ENCODE results near the gene IKZF4. TPM values are rescaled to one million over a fixed set of nuclear protein-coding genes. Genes with fewer than 3 reads are reported as not detected.

The IKZF4 gene
- total and polyA plus RNA-seq, 10 of the 15 experiments (the other 5 are each of a cell fraction or from before 2014, with no cell fraction given): 0.74 to 5.5 (median 1.1) TPM

DNA sequence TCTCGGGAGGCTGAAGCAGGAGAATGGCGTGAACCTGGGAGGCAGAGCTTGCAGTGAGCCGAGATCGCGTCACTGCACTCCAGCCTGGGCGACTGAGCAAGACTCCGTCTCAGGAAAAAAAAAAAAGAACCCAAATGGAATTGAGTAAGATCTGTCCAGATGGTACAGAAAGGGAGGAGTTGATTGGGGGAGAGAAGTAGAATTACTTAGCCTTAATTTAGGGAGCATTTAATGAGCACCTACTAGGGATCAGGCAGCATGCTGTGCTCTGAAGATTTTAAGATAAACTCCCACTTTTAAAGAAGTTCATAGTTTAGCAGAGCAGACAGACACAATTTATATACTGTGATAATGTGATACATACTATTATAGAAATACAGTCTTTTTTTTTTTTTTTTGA is 42.5 kb upstream of the IKZF4 start:
- peaks cover 35% of the 10 kb centered on the region for H3K79me2 ChIP-seq (ENCODE audit: control insufficient read depth, insufficient read depth, low read length)
- intact Hi-C loops (cut with micrococcal nuclease; ENCODE audit: unreplicated experiment): no loop called here
- TF ChIP-seq, protein P1, sequence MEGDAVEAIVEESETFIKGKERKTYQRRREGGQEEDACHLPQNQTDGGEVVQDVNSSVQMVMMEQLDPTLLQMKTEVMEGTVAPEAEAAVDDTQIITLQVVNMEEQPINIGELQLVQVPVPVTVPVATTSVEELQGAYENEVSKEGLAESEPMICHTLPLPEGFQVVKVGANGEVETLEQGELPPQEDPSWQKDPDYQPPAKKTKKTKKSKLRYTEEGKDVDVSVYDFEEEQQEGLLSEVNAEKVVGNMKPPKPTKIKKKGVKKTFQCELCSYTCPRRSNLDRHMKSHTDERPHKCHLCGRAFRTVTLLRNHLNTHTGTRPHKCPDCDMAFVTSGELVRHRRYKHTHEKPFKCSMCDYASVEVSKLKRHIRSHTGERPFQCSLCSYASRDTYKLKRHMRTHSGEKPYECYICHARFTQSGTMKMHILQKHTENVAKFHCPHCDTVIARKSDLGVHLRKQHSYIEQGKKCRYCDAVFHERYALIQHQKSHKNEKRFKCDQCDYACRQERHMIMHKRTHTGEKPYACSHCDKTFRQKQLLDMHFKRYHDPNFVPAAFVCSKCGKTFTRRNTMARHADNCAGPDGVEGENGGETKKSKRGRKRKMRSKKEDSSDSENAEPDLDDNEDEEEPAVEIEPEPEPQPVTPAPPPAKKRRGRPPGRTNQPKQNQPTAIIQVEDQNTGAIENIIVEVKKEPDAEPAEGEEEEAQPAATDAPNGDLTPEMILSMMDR (IDR thresholded peaks at IDR 0.05 in 2 of 3, conservative IDR thresholded peaks at IDR 0.05 in 1 of 3; ENCODE audit: control insufficient read depth in 2 of 3, extremely low read depth in 1 of 3, insufficient read depth in 1 of 3, low read depth in 3 of 3, low read length in 3 of 3): no peak
- TF ChIP-seq, protein P2, sequence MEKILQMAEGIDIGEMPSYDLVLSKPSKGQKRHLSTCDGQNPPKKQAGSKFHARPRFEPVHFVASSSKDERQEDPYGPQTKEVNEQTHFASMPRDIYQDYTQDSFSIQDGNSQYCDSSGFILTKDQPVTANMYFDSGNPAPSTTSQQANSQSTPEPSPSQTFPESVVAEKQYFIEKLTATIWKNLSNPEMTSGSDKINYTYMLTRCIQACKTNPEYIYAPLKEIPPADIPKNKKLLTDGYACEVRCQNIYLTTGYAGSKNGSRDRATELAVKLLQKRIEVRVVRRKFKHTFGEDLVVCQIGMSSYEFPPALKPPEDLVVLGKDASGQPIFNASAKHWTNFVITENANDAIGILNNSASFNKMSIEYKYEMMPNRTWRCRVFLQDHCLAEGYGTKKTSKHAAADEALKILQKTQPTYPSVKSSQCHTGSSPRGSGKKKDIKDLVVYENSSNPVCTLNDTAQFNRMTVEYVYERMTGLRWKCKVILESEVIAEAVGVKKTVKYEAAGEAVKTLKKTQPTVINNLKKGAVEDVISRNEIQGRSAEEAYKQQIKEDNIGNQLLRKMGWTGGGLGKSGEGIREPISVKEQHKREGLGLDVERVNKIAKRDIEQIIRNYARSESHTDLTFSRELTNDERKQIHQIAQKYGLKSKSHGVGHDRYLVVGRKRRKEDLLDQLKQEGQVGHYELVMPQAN (conservative IDR thresholded peaks at IDR 0.05): no peak
- no peak for TF ChIP-seq ZNF217 (IDR thresholded peaks at IDR 0.05)
- no peak for TF ChIP-seq PML (IDR thresholded peaks at IDR 0.05; ENCODE audit: low read length)
- no peak for TF ChIP-seq SMAD1 (IDR thresholded peaks at IDR 0.05; ENCODE audit: low read depth, partially characterized antibody)
- TF ChIP-seq TBL1XR1 (IDR thresholded peaks at IDR 0.05; ENCODE audit: low read depth, low read length): no peak
- no peak for TF ChIP-seq POU2F2 (IDR thresholded peaks at IDR 0.05; ENCODE audit: borderline replicate concordance, low read depth, low read length)
- TF ChIP-seq, protein P3, sequence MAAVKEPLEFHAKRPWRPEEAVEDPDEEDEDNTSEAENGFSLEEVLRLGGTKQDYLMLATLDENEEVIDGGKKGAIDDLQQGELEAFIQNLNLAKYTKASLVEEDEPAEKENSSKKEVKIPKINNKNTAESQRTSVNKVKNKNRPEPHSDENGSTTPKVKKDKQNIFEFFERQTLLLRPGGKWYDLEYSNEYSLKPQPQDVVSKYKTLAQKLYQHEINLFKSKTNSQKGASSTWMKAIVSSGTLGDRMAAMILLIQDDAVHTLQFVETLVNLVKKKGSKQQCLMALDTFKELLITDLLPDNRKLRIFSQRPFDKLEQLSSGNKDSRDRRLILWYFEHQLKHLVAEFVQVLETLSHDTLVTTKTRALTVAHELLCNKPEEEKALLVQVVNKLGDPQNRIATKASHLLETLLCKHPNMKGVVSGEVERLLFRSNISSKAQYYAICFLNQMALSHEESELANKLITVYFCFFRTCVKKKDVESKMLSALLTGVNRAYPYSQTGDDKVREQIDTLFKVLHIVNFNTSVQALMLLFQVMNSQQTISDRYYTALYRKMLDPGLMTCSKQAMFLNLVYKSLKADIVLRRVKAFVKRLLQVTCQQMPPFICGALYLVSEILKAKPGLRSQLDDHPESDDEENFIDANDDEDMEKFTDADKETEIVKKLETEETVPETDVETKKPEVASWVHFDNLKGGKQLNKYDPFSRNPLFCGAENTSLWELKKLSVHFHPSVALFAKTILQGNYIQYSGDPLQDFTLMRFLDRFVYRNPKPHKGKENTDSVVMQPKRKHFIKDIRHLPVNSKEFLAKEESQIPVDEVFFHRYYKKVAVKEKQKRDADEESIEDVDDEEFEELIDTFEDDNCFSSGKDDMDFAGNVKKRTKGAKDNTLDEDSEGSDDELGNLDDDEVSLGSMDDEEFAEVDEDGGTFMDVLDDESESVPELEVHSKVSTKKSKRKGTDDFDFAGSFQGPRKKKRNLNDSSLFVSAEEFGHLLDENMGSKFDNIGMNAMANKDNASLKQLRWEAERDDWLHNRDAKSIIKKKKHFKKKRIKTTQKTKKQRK (IDR thresholded peaks at IDR 0.05; ENCODE audit: low read depth, low read length): no peak
- TF ChIP-seq SMAD5 (IDR thresholded peaks at IDR 0.05; ENCODE audit: low read depth): no peak
- no peak for TF ChIP-seq BCL11A (IDR thresholded peaks at IDR 0.05; ENCODE audit: low read depth, low read length)
- no peak for TF ChIP-seq TARDBP (IDR thresholded peaks at IDR 0.05; ENCODE audit: borderline replicate concordance)
- TF ChIP-seq NFXL1 (IDR thresholded peaks at IDR 0.05; ENCODE audit: borderline replicate concordance): no peak
- TF ChIP-seq CEBPB (IDR thresholded peaks at IDR 0.05; ENCODE audit: borderline replicate concordance in 1 of 2, low read depth in 2 of 2, low read length in 2 of 2): no peak
- no peak for TF ChIP-seq CBFB (IDR thresholded peaks at IDR 0.05; ENCODE audit: low read depth)
- TF ChIP-seq, protein P4, sequence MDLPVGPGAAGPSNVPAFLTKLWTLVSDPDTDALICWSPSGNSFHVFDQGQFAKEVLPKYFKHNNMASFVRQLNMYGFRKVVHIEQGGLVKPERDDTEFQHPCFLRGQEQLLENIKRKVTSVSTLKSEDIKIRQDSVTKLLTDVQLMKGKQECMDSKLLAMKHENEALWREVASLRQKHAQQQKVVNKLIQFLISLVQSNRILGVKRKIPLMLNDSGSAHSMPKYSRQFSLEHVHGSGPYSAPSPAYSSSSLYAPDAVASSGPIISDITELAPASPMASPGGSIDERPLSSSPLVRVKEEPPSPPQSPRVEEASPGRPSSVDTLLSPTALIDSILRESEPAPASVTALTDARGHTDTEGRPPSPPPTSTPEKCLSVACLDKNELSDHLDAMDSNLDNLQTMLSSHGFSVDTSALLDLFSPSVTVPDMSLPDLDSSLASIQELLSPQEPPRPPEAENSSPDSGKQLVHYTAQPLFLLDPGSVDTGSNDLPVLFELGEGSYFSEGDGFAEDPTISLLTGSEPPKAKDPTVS (IDR thresholded peaks at IDR 0.05; ENCODE audit: low read depth, low read length): no peak
- TF ChIP-seq ZZZ3 (IDR thresholded peaks at IDR 0.05; ENCODE audit: control insufficient read depth, insufficient read length, low read depth): no peak
- no peak for TF ChIP-seq ZNF274 (IDR thresholded peaks at IDR 0.05; ENCODE audit: insufficient read depth, insufficient read length)

More for the DNA sequence above, 42.5 kb upstream of the IKZF4 start:
- H3K27ac ChIP-seq (ENCODE audit: control insufficient read depth, insufficient read depth): no peak overlapping the region
- ChIA-PET SMC1A (ENCODE audit: uncharacterized antibody, unreplicated experiment) (interaction anchor here (1.2 to 2.2 kb wide), 3 partner anchors 8 to 19 kb away, joined by 3 to 6 read pairs (median 3); partner anchors contain the start of gene SUOX), RAD21 (ENCODE audit: unreplicated experiment) (no interaction called here), POLR2A (no interaction called here), CTCF (interaction anchor here (0.8 to 2.2 kb wide), 4 partner anchors 10 to 48 kb away, joined by 3 to 19 read pairs (median 3); partner anchors contain the start of gene SUOX)
- in situ Hi-C loops (cut with MboI): no loop called here
- no peak for FAIRE-seq
- no peak overlapping the region for H3K4me3 ChIP-seq
- H3K9ac ChIP-seq (ENCODE audit: control insufficient read depth, insufficient read depth, low read length): no peak overlapping the region
- H3K27me3 ChIP-seq (replicated peaks in 1 of 2; ENCODE audit: control insufficient read depth in 2 of 2, insufficient read depth in 2 of 2, low read length in 1 of 2): no peaks in the 10 kb centered on the region
- no TSS peak for BruUV-seq (replicated peaks)
- 100% methylated on average over 7 of the region's 7 CpGs for WGBS (ENCODE audit: insufficient coverage, insufficient replicate concordance, low lambda C conversion rate, missing lambda C conversion rate)
- H2AFZ ChIP-seq (ENCODE audit: control insufficient read depth, low read depth, low read length): no peak overlapping the region
- peaks cover 16% of the 10 kb centered on the region for H3K4me1 ChIP-seq (ENCODE audit: control insufficient read depth, insufficient read depth, low read length)
- H4K20me1 ChIP-seq (ENCODE audit: control insufficient read depth, insufficient read depth): no peaks in the 10 kb centered on the region
- no peak for DNase-seq (ENCODE audit: low read depth, low spot score)
- no peak for ATAC-seq
- H3K36me3 ChIP-seq (ENCODE audit: control insufficient read depth in 2 of 2, insufficient read depth in 2 of 2, low read length in 1 of 2): peaks cover 0 to 12% of the 10 kb centered on the region in 2 experiments; a peak in 3 of 4 replicates
- no peaks in the 10 kb centered on the region for H3K9me3 ChIP-seq (replicated peaks; ENCODE audit: control insufficient read depth, insufficient read depth, low read length)
- no peak overlapping the region for H3K4me2 ChIP-seq (ENCODE audit: control insufficient read depth, insufficient read depth)

Data from GM12878 (cell line).